Endodermal cell (in vitro differentiated cells): ENCODE measurements around the gene ABCA7. TPM values are rescaled to one million over a fixed set of nuclear protein-coding genes. Genes with fewer than 3 reads are reported as not detected.
A peak's percentile ranks its signal among the peaks of the same experiment; 100 is the strongest.
"Not testable (repeated sequence)": the region's sequence is repeated elsewhere in the genome, so short reads cannot be mapped to it uniquely, and the experiment has no call there.

Experiments used
- DNase-seq: peaks from one replicate; pipeline ENCODE4 v3.0.0-alpha.2; 2017
- H3K27ac ChIP-seq: 2 replicates; pipeline ENCODE4 v1.5.1; 2013; ENCODE audit warnings: mild to moderate bottlenecking, low read depth, low read length, moderate library complexity
- H3K27me3 ChIP-seq: 2 replicates; pipeline ENCODE4 v1.6.1; 2013; ENCODE audit warnings: mild to moderate bottlenecking, low read length, moderate library complexity; ENCODE audit not compliant: insufficient read depth, control insufficient read depth, poor library complexity, severe bottlenecking
- H3K36me3 ChIP-seq: 2 replicates; pipeline ENCODE4 v1.7.0; 2013; ENCODE audit warnings: mild to moderate bottlenecking, low read length, moderate library complexity; ENCODE audit not compliant: control insufficient read depth, insufficient read depth
- H3K4me1 ChIP-seq: one replicate; pipeline ENCODE4 v1.7.0; 2013; ENCODE audit warnings: low read length; ENCODE audit not compliant: control insufficient read depth, insufficient read depth
- H3K4me3 ChIP-seq: 2 replicates; pipeline ENCODE4 v1.5.1; 2013; ENCODE audit warnings: mild to moderate bottlenecking, low read length, moderate library complexity
- H3K9ac ChIP-seq: 2 replicates; pipeline ENCODE4 v1.6.1; 2013; ENCODE audit warnings: mild to moderate bottlenecking, low read length, moderate library complexity; ENCODE audit not compliant: poor library complexity, severe bottlenecking; ENCODE audit errors: extremely low read depth
- H3K9me3 ChIP-seq: 2 replicates; pipeline ENCODE4 v1.6.1; 2013; ENCODE audit warnings: mild to moderate bottlenecking, low read length, moderate library complexity; ENCODE audit not compliant: control insufficient read depth
- H3K27ac Mint-ChIP-seq: 2 replicates; pipeline ENCODE4 v1.8.0; 2020; ENCODE audit warnings: mixed read lengths
- H3K27me3 Mint-ChIP-seq: 2 replicates; pipeline ENCODE4 v1.8.0; 2021; ENCODE audit warnings: mild to moderate bottlenecking, mixed read lengths; ENCODE audit not compliant: insufficient read depth
- H3K36me3 Mint-ChIP-seq: 2 replicates; pipeline ENCODE4 v1.8.0; 2020; ENCODE audit warnings: low read depth, mixed read lengths
- H3K4me1 Mint-ChIP-seq: 2 replicates; pipeline ENCODE4 v1.8.0; 2020; ENCODE audit warnings: mixed read lengths
- H3K4me3 Mint-ChIP-seq: 2 replicates; pipeline ENCODE4 v1.8.0; 2020; ENCODE audit warnings: mild to moderate bottlenecking, moderate library complexity, mixed read lengths
- H3K9me3 Mint-ChIP-seq: 2 replicates; pipeline ENCODE4 v1.8.0; 2020; ENCODE audit warnings: mild to moderate bottlenecking, mixed read lengths
- WGBS, 2 experiments: methylation state at CpG; one replicate each; pipeline versions ENCODE4 v1.1.5 to v1.1.7; 2013; ENCODE audit warnings: missing lambda C conversion rate in 2 of 2, mixed read lengths in 1 of 2; ENCODE audit not compliant: insufficient coverage in 1 of 2, insufficient read length in 1 of 2; 5-methylcytosine and 5-hydroxymethylcytosine counted together
- total RNA-seq, 2 donors: library from RNA; stranded (reverse); fragmentation: NEBNext Ultra II Directional in 1 of 2; extraction: Animal tissue kit (Norgen Biotek cat#: 25700) in 1 of 2; gene quantifications; 2 replicates in 1 of 2; 3 replicates in 1 of 2; pipeline ENCODE4 v1.2.1, GENCODE V29; 2021
- TF ChIP-seq, protein P1 (sequence below): fragments of 200-600 bp; sonication (generic); conservative IDR thresholded peaks from 2 replicates; pipeline ENCODE4 v1.5.0; 2021; ENCODE audit warnings: antibody characterized with exemption, mild to moderate bottlenecking

The ABCA7 gene
- total RNA-seq, 2 donors from 2014 or later = 67.2 to 68.7 TPM

DNA sequence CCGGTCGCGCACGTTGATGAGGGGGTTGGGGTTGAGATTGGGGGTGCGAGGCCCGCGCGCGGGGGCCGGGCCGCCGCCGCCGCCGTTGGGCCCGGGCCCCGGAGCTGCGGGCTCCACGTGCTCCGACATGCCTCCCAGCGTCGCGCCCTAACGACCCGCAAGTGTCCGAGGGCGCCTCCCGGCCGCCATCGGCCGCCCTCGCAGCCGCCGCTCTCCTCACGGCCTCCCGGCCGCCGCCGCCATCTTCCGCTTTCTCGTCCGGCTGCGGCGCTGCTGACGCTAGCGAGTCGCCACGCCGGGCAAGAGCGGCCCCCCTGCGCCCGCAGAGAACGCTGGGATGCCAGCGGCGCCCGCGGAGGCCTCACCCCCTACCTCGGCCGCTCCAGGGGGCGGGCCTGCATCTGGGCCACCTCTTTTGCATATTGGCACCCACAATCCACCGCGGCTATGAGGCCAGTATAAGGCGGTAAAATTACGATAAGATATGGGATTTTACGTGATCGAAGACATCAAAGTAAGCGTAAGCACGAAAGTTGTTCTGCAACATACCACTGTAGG lies 19.0 kb upstream of the ABCA7 start, which contains the start of gene TMEM259:
Gene TMEM259 (minus strand): TSS at position 256 of the 558 bp plus-strand sequence. CDS start 127 bp downstream, at position 129.
- peaks cover 7% of the 10 kb centered on the region for H3K4me1 Mint-ChIP-seq
- peak; percentile 97 for DNase-seq
- peaks cover 8% of the 10 kb centered on the region for H3K36me3 ChIP-seq
- no peaks in the 10 kb centered on the region for H3K36me3 Mint-ChIP-seq
- no peaks in the 10 kb centered on the region for H3K9me3 Mint-ChIP-seq
- peak within 1 kb of the TSS; percentile 92 for H3K4me3 ChIP-seq
- H3K27me3 ChIP-seq = no peaks in the 10 kb centered on the region
- TF ChIP-seq, protein P1, sequence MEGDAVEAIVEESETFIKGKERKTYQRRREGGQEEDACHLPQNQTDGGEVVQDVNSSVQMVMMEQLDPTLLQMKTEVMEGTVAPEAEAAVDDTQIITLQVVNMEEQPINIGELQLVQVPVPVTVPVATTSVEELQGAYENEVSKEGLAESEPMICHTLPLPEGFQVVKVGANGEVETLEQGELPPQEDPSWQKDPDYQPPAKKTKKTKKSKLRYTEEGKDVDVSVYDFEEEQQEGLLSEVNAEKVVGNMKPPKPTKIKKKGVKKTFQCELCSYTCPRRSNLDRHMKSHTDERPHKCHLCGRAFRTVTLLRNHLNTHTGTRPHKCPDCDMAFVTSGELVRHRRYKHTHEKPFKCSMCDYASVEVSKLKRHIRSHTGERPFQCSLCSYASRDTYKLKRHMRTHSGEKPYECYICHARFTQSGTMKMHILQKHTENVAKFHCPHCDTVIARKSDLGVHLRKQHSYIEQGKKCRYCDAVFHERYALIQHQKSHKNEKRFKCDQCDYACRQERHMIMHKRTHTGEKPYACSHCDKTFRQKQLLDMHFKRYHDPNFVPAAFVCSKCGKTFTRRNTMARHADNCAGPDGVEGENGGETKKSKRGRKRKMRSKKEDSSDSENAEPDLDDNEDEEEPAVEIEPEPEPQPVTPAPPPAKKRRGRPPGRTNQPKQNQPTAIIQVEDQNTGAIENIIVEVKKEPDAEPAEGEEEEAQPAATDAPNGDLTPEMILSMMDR = no peak
- WGBS, 2 experiments = 0% methylated on average over 49 to 66 of the region's 68 CpGs
- H3K4me3 Mint-ChIP-seq = peak within 1 kb of the TSS; percentile 89
- peak within 1 kb of the TSS; percentile 99 for H3K27ac ChIP-seq
- H3K9me3 ChIP-seq = no peaks in the 10 kb centered on the region
- H3K9ac ChIP-seq = peak within 1 kb of the TSS; percentile 93
- H3K27ac Mint-ChIP-seq = peak within 1 kb of the TSS; percentile 100
- H3K27me3 Mint-ChIP-seq = peaks cover 1% of the 10 kb centered on the region
- peaks cover 13% of the 10 kb centered on the region for H3K4me1 ChIP-seq

DNA sequence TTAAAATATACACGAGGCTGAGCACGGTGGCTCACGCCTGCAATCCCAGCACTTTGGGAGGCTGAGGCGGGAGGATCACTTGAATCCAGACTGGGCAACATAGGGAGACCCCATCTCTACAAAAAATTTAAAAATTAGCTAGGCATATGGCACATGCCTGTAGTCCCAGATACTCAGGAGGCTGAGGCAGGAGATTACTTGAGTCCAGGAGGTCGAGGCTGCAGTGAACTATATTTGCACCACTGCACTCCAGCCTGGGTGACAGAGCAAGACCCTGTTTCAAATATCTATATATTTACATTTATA lies 16.1 kb upstream of the ABCA7 start:
- H3K27me3 Mint-ChIP-seq, H3K4me3 Mint-ChIP-seq, H3K9me3 ChIP-seq, H3K27ac Mint-ChIP-seq, H3K4me1 ChIP-seq, H3K4me3 ChIP-seq, DNase-seq, H3K36me3 Mint-ChIP-seq, H3K27me3 ChIP-seq, H3K4me1 Mint-ChIP-seq, H3K9me3 Mint-ChIP-seq, H3K27ac ChIP-seq, H3K36me3 ChIP-seq, H3K9ac ChIP-seq: not testable (repeated sequence)
- 95 to 96% methylated on average over 4 to 5 of the region's 5 CpGs for WGBS, 2 experiments

DNA sequence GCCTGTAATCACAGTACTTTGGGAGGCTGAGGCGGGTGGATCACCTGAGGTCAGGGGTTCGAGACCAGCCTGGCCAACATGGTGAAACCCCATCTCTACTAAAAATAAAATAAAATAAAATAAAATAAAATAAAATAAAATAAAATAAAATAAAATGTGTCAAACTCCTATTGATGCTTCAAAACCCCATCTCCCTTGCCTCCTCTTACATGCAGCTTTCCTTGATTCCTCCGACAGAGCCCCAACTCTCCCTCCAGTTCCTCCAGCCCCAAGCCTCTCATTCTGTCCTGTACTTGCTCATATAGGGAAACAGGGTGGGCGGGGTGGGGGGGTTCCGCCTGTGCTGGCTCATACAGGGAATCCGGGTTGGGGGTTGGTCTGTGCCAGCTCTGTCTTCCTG lies 14.8 kb upstream of the ABCA7 start:
- H3K4me1 Mint-ChIP-seq, H3K9me3 Mint-ChIP-seq, H3K27ac Mint-ChIP-seq, H3K27ac ChIP-seq, H3K27me3 Mint-ChIP-seq, H3K4me3 ChIP-seq, H3K27me3 ChIP-seq, H3K4me3 Mint-ChIP-seq, H3K9ac ChIP-seq, H3K36me3 Mint-ChIP-seq, DNase-seq, H3K9me3 ChIP-seq, H3K4me1 ChIP-seq: not testable (repeated sequence)
- H3K36me3 ChIP-seq = peaks cover 11% of the 10 kb centered on the region
- WGBS, 2 experiments = 86% methylated on average over 5 of the region's 6 CpGs; no CpG with 5 or more reads in 1 of the 2 experiments

DNA sequence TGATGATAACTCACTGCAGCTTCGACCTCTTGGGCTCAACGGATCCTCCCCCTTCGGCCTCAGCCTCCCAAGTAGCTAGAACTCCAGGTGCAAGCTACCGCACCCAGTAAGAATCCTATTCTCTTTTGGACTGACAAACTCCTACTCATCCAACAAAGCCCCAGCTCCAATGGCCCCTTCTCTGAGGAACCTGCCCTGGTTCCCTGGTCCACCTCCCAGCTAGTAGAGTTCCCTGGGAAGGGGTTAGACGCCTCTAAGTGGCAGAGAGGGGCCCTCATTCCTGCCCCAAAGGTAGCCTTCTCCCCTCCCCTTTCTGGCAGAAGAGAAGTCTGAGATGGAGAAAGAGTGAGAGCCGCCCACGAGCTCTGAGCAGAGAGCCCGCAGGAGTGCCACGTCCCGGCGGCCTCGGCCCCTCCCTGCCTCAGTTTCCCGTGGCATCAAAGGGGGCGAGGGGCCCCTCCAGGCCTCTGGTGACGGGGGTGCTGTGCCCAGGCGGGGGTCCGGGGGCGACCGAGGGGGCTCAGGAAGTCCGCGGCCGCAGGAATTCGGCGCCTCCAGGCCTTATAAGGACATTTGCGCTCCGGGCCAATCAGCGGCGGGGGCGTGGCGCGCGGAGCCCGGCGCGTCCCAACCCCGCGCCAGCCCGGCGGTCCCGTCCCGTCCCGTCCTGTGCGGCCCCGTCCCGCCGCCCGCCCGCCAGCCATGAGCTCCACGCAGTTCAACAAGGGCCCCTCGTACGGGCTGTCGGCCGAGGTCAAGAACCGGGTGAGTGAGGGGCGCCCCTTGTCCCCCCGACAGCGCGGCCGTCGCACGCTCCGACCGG lies 13.7 kb upstream of the ABCA7 start, which contains the start of gene CNN2:
Gene CNN2 (plus strand): TSS at position 649 of the 823 bp plus-strand sequence. CDS start 54 bp downstream, at position 703.
- Mint-ChIP-seq H3K27me3 (peaks cover 1% of the 10 kb centered on the region), H3K27ac (peak within 1 kb of the TSS; percentile 97), H3K9me3 (no peaks in the 10 kb centered on the region), H3K4me3 (peak within 1 kb of the TSS; percentile 93), H3K4me1 (peaks cover 5% of the 10 kb centered on the region), H3K36me3 (peaks cover 16% of the 10 kb centered on the region)
- Histone ChIP-seq H3K4me1 (peaks cover 6% of the 10 kb centered on the region), H3K9ac (peak within 1 kb of the TSS; percentile 99), H3K9me3 (no peaks in the 10 kb centered on the region), H3K4me3 (peak within 1 kb of the TSS; percentile 98), H3K36me3 (peaks cover 18% of the 10 kb centered on the region), H3K27ac (peak within 1 kb of the TSS; percentile 84), H3K27me3 (no peaks in the 10 kb centered on the region)
- TF ChIP-seq, protein P1 = no peak
- DNase-seq = peak; percentile 95
- 1% methylated on average over 38 to 63 of the region's 63 CpGs for WGBS, 2 experiments
